ENCODE measurements around the gene IL3.

Gene IL3

DNA sequence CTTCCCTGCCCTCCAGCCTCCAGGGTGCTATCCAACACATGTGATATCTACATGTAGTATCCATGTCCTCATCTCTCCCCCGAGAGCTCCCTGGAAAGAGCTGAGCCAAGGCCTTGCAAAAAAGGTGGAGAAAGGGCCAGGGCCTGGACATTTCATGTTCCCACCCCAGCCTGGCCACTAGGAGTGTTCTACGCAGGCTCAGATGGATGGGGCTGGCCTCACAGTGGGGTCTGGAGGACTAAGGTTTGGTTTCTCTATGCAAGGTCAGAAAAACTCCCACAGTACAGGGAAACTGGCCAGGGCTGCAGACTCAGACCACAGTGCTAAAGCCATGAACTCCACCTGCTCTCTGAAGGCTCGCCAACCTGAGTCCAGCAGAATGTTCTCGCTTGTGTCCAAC, 11.6 kb downstream of the IL3 start:
- no peak for DNase-seq (ENCODE audit: low read depth in 2 of 2, low spot score in 1 of 2)

DNA sequence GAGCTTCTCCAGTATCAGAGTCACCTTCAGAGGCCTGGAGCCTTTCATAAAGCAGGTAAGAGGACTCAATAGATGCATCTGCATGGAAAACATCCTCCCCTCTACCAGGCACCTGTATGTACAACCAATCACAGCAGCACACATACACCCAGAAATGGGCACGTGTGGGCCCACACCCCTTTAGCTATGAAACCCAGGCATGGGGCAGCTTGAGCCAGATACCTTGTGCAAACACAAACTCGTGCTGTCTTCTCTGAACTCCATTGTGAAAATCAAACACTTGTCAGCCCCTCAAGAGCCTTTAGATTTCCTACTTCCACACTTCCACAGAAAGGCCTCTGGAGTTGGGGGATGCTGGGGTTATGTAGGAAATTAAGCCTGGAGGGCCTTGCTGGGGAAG, 12.1 kb downstream of the IL3 start:
- DNase-seq (ENCODE audit: low read depth in 2 of 2, low spot score in 1 of 2): no peak

DNA sequence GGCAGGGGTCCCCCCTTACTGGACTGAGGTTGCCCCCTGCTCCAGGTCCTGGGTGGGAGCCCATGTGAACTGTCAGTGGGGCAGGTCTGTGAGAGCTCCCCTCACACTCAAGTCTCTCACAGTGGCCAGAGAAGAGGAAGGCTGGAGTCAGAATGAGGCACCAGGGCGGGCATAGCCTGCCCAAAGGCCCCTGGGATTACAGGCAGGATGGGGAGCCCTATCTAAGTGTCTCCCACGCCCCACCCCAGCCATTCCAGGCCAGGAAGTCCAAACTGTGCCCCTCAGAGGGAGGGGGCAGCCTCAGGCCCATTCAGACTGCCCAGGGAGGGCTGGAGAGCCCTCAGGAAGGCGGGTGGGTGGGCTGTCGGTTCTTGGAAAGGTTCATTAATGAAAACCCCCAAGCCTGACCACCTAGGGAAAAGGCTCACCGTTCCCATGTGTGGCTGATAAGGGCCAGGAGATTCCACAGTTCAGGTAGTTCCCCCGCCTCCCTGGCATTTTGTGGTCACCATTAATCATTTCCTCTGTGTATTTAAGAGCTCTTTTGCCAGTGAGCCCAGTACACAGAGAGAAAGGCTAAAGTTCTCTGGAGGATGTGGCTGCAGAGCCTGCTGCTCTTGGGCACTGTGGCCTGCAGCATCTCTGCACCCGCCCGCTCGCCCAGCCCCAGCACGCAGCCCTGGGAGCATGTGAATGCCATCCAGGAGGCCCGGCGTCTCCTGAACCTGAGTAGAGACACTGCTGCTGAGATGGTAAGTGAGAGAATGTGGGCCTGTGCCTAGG, 13.0 kb downstream of the IL3 start, which contains the start of gene CSF2:
Gene CSF2 (plus strand): TSS at position 559 of the 783 bp plus-strand sequence. CDS start 35 bp downstream, at position 594.
- DNase-seq (ENCODE audit: low read depth in 2 of 2, low spot score in 1 of 2): no peak

DNA sequence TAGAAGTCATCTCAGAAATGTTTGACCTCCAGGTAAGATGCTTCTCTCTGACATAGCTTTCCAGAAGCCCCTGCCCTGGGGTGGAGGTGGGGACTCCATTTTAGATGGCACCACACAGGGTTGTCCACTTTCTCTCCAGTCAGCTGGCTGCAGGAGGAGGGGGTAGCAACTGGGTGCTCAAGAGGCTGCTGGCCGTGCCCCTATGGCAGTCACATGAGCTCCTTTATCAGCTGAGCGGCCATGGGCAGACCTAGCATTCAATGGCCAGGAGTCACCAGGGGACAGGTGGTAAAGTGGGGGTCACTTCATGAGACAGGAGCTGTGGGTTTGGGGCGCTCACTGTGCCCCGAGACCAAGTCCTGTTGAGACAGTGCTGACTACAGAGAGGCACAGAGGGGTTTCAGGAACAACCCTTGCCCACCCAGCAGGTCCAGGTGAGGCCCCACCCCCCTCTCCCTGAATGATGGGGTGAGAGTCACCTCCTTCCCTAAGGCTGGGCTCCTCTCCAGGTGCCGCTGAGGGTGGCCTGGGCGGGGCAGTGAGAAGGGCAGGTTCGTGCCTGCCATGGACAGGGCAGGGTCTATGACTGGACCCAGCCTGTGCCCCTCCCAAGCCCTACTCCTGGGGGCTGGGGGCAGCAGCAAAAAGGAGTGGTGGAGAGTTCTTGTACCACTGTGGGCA, 13.8 kb downstream of the IL3 start:
- DNase-seq (ENCODE audit: low read depth in 2 of 2, low spot score in 1 of 2): no peak

DNA sequence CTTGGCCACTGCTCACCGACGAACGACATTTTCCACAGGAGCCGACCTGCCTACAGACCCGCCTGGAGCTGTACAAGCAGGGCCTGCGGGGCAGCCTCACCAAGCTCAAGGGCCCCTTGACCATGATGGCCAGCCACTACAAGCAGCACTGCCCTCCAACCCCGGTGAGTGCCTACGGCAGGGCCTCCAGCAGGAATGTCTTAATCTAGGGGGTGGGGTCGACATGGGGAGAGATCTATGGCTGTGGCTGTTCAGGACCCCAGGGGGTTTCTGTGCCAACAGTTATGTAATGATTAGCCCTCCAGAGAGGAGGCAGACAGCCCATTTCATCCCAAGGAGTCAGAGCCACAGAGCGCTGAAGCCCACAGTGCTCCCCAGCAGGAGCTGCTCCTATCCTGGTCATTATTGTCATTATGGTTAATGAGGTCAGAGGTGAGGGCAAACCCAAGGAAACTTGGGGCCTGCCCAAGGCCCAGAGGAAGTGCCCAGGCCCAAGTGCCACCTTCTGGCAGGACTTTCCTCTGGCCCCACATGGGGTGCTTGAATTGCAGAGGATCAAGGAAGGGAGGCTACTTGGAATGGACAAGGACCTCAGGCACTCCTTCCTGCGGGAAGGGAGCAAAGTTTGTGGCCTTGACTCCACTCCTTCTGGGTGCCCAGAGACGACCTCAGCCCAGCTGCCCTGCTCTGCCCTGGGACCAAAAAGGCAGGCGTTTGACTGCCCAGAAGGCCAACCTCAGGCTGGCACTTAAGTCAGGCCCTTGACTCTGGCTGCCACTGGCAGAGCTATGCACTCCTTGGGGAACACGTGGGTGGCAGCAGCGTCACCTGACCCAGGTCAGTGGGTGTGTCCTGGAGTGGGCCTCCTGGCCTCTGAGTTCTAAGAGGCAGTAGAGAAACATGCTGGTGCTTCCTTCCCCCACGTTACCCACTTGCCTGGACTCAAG, 14.6 kb downstream of the IL3 start:
- DNase-seq (ENCODE audit: low read depth in 2 of 2, low spot score in 1 of 2): no peak

DNA sequence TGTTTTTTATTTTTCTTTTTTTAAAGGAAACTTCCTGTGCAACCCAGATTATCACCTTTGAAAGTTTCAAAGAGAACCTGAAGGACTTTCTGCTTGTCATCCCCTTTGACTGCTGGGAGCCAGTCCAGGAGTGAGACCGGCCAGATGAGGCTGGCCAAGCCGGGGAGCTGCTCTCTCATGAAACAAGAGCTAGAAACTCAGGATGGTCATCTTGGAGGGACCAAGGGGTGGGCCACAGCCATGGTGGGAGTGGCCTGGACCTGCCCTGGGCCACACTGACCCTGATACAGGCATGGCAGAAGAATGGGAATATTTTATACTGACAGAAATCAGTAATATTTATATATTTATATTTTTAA, 15.2 kb downstream of the IL3 start:
- no peak for DNase-seq (ENCODE audit: low read depth in 2 of 2, low spot score in 1 of 2)

DNA sequence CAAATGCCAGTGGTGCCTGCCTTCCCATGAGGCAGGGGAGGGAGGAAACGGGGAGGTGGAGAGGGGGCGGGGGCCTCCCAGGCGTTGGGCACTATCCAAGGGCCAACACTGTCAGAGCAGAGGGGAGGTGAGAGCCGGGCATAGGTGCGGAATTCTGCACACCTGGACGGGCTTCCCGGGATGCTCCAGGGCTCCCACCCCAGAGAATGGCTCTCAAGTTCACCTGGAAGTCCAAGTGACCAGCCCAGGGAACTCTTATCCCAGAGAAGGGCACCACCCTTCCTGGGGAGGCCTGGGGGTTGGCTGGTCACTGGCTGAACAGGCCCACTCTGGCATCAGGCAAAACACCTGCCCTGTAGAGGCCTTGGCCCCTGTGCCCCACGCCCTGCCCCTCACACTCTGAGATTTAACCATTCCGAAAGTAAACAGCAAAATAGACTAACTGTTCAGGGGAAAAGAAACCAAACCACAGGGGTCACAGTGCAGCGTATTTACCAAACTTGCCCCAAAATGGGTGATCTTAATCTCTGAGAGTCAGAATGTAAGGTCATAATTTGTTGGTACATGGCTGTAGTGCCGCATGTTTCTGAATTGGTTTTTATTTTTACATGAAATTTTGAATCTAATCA, 15.9 kb downstream of the IL3 start:
- no peak for DNase-seq (ENCODE audit: low read depth in 2 of 2, low spot score in 1 of 2)

DNA sequence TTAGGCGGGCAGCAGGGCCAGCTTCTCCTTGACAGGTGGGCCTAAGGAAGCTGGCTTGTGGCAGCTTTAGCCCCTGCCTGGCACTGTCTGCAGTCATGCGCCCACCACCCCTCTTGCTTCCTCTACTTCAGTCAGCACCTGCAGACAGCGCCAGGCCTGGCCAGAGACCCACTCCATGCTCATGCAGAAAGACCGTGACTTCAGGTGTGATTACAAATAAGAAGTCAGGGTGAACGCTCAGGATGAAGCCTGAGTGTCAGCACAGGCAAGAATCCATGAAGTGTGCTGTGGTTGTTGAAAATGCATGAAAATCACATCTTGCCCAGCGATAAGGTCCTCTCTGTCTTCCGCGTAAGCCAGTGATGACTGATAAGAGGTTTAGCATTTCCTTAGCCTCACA, 16.5 kb downstream of the IL3 start:
- DNase-seq (ENCODE audit: low read depth in 2 of 2, low spot score in 1 of 2): no peak

DNA sequence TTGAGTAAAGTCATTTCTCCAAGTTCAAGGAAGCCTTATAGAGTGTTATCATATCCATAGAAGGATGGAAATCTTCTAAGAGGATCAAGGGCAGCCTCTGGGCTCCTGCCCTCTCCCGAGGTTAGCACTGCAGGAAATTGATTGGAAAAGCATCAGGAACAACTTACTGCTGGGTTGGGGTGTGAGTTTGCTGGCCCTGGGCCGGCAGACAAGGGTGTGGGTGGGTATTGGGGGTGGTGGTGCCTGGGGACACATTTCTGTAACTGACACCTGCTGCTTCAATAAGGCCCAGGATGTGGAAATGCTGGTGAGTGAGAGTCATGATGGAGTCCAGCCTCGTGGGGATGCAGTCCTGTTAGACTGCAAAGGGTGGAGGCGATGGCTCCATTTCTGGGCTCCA, 18.6 kb downstream of the IL3 start:
- DNase-seq (ENCODE audit: low read depth in 2 of 2, low spot score in 1 of 2): no peak

DNA sequence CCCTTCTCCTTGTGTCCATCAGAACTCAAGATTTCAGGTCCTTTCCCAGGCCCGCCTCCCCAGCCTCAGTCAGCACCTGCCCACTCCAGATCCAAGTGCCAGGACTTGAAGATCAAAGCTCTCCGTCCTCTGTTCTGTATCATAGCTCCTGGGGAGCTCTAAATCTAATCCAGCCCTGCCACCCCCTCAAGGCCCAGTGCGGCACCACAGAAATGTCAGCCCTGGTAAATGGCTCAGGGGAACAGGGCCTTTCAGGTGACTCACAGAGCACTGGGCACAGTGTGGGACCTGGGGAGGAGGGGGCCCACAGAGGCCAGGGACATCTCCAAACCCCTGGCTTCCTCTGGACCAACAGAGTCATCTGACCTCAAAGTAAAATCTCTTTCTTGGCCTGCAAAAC, 19.2 kb downstream of the IL3 start:
- DNase-seq (ENCODE audit: low read depth in 2 of 2, low spot score in 1 of 2): no peak

DNA sequence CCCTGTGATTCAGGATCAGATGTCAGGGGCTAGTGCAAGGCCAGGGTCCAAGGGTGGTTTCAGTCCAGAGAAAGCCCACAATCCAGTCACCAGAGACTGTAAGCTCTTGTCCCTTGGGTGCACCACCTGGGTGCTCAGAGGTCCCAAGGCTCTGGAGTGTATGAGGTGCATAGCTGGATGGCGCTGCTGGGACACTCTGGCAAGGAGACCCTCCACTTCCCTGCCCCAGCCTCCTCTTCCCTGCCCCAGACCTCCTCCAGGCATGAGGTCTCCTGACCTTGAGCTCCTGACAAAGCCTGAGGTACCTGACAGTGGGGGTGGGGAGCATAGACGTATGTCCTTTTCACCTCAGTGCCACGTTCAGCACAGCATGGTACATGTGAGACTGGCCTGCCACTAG, 20.1 kb downstream of the IL3 start:
- DNase-seq (ENCODE audit: low read depth in 2 of 2, low spot score in 1 of 2): no peak

DNA sequence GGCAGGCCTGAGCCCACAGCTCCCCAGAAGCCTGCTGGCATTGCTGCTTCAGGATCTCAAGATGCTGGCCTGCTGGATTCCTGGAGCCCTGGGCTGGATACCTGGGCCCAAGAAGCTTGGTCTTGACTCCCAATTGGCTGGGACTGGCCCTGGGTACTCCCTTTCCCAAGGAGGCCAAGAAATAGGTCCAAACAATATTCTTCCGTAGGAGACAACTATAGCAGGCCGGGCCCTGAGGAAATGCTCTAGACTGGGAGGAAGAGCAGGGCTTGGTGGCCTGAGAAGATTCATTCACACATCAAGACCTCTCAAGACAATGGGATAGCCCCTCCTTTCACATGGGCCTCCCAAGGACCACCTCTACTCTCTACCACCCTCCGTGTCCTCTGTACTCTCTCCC, 21.0 kb downstream of the IL3 start:
- DNase-seq (ENCODE audit: low read depth in 2 of 2, low spot score in 1 of 2): no peak

DNA sequence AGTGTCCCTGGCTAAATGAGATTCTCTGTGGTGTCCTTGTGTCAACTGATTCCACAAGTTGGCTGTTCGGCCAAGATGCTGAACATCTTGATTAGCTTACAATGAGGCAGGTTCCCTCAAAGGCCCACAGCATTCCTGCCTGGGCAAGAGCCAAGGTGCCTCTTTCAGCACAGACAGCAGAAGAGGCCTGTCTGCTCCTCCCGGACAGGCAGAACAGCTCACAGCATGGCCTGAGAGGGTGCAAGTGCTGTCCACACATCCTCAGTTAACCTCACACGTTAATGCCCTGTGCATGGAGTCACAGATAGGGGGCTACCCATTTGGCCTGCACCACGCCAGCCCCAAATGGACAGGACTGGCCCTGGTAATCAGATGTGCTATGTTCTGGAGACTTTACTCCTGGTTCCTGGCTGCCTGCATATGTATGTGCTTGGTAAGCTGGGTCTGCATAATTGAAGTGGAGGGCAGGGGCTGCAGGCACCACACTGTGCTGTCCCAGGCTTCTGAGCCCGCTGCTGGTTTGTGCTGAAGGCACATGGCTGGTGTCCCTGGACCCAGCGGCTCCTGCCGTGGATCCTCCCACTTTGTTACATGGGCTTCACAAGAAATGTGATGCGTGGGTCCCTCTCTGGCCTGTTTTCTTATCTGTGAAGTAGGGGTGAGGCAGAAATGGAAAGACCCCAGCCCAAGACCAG, 22.0 kb downstream of the IL3 start:
- DNase-seq (ENCODE audit: low read depth in 2 of 2, low spot score in 1 of 2): no peak

DNA sequence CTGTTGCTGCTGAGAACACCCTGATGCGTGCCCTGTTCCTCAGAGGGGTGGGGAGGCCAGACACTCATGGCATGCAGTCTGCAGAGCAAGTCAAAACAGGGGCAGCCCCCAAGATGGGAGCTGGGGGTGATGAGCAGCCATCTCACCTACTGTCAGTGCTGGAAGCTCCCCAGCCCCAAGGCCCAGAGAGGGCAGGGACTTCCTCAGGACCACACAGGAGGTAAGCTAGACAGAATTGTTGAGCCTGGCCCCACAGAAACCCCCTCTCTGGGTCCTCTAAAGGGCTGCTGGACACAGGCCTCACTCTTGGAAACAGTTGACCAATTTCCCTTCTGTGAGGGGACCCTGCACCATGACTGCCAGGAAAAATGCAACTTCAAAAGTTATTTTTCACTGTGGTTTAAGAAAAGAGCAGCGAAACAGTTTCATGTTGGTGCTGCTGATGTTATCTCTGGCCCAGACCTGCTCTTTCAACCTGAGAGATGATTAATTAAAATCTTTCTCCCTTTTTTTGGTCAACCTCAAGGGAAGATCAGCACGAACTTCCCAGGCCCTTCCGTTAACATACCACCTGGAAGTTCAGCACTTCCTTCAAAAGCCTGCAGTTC, 22.7 kb downstream of the IL3 start:
- no peak for DNase-seq (ENCODE audit: low read depth in 2 of 2, low spot score in 1 of 2)

DNA sequence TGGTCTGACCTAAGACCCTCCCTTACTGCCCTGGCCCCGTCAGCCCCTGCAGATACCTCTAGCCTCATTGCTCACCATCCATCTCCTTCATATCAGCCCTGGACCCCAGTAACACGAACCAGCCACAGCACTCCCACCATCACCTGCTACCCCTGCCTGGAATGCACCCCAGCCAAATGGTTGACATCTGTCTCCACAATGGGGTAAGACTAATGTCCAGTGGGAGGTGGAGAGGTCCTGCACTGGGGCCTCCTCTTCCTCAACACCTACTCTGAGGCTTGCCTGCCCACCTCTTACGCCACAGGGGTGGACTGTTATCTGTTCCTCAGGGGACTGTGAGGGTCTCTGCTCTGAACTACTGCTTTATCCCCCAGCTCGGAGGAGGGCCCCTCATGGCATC, 25.2 kb downstream of the IL3 start:
- DNase-seq (ENCODE audit: low read depth in 2 of 2, low spot score in 1 of 2): no peak

DNA sequence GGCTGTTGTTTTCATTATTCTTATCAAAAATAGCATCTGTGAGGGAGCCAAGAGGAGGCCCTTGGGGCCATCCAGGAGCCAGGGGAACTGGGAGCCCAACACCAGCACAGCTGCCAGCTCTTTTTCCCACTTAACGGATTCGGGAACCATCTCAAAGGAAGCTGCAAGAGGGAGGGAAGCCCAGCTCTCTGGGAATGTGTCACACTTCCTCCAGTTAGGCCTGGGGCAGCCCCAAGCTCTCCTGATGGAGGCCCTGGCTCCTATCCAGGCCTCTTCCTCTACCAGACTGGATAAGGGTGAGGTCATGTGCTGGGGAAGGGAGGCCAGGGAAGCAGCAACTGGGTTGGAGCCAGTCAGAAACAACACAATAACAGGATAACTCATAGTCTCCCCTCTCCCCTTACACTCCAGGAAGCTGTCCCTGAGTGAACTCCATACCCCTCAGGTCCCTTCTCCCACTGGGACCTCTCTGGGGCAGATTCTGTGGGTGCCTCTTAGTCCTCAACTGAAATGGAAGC, 25.9 kb downstream of the IL3 start:
- DNase-seq (ENCODE audit: low read depth in 2 of 2, low spot score in 1 of 2): no peak

DNA sequence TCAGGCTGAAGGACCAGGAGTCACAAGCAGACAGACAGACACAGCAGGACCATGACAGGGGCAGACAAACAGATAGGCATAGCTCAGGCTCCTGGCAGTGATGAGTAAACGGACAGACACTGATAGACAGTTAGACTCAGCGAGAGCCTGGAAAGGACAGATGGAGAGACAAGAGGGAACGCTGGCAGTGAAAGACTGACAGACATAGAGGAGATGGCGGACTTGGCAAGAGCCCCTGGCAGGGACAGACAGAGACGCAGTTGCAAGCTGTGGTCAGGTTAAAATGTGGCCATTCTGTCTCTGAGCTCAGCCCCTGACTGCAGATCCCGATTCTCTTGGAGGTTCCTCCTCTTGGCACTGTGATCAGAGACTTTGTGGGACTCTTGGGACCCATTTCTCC, 26.7 kb downstream of the IL3 start:
- no peak for DNase-seq (ENCODE audit: low read depth in 2 of 2, low spot score in 1 of 2)

DNA sequence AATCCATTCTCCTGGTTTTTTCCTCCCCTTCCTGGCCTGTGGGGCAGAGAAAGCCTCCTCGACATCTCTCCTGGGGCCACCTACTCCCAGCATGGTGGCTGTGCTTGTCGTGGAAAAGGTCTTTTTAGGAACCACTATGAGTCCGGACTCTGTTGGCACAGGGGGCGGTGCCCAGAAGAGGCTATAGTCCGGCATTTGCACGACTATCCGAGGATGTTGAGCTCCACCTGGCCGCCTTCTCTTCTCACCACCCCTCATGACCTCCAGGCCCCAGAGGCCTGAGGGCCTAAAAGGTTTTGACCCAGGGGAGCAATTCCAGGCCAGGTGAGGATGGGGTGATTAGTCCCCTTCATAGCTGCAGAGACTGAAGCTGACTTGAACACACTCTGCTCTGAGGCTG, 27.2 kb downstream of the IL3 start:
- no peak for DNase-seq (ENCODE audit: low read depth in 2 of 2, low spot score in 1 of 2)

DNA sequence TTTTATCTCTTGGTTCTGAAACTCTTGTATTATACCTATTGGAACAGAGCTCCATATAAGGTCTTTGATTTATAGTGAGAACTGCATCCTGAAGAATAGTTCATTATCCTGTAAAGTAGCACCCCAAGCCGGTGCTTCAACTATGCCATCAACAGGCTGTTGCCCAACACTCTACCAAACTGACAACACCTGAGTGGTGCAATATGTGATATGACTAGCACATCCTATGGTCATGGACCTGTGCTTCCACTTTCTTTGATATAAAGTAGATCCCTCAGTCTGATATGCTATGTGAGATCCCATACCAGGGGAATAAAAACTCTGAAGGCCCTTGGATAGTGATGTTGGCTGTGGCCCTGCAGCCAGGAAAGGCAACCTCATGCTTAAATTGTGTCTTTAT, 28.9 kb downstream of the IL3 start:
- no peak for DNase-seq (ENCODE audit: low read depth in 2 of 2, low spot score in 1 of 2)

DNA sequence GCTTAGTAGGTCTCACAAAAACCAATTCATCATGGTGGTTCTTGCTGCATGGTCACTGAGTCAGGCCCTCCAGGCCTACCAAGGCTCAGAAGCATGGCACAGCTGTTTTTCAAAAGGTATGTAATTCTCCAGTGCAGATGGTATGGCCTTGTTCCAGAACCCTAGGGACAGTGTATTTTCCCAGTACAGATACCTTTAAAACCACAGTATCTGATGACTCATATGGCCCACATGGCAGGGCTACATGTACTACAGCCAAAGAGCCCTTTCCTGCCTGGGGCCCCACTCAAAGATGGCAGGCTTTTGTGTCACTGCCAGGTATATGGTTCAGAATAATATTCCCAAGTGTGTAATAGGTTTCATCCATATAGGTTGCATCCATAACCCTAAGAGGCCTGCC, 29.7 kb downstream of the IL3 start:
- DNase-seq (ENCODE audit: low read depth in 2 of 2, low spot score in 1 of 2): no peak

All from stimulated activated CD8-positive, alpha-beta memory T cell treated with anti-CD3 and anti-CD28 coated beads, Interleukin-4, amount 100 ng/mL, for 4 hours (primary cell).